ENCODE measurements around the gene ATP2A1. TPM values are rescaled to one million over a fixed set of nuclear protein-coding genes. Genes with fewer than 3 reads are reported as not detected.
"Not testable (repeated sequence)": the region's sequence is repeated elsewhere in the genome, so short reads cannot be mapped to it uniquely, and the experiment has no call there.

ATP2A1 gene
- total and polyA plus RNA-seq, 2 experiments from 2014 or later: 2.6 TPM

DNA sequence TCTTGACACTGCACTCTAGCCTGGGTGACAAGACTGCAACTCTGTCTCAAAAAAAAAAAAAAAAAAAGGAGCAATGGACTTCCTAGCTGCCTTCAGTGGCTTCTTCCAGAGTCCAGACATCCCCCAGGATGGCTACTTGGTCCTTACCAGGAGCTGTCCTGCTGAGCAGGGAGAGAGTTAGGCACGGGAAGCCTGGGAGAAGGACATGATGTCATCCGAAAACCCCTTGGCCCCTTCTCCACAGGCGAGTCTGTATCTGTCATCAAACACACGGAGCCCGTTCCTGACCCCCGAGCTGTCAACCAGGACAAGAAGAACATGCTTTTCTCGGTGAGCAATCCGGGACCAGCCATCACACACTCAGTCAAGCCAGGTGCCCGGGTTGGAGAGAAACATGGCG is 8.7 kb downstream of the ATP2A1 start:
- no peak overlapping the region for H3K4me3 ChIP-seq
- TF ChIP-seq, protein P1, sequence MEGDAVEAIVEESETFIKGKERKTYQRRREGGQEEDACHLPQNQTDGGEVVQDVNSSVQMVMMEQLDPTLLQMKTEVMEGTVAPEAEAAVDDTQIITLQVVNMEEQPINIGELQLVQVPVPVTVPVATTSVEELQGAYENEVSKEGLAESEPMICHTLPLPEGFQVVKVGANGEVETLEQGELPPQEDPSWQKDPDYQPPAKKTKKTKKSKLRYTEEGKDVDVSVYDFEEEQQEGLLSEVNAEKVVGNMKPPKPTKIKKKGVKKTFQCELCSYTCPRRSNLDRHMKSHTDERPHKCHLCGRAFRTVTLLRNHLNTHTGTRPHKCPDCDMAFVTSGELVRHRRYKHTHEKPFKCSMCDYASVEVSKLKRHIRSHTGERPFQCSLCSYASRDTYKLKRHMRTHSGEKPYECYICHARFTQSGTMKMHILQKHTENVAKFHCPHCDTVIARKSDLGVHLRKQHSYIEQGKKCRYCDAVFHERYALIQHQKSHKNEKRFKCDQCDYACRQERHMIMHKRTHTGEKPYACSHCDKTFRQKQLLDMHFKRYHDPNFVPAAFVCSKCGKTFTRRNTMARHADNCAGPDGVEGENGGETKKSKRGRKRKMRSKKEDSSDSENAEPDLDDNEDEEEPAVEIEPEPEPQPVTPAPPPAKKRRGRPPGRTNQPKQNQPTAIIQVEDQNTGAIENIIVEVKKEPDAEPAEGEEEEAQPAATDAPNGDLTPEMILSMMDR (IDR thresholded peaks at IDR 0.05; ENCODE audit: low read depth, low read length): no peak
- H3K36me3 ChIP-seq: no peaks in the 10 kb centered on the region
- DNase-seq (ENCODE audit: low read depth in 1 of 2, low spot score in 1 of 2): no peak
- no peak overlapping the region for H3K27ac ChIP-seq
- H3K27me3 ChIP-seq: no peaks in the 10 kb centered on the region
- H3K9me3 ChIP-seq (ENCODE audit: low read depth): no peaks in the 10 kb centered on the region
- H3K4me1 ChIP-seq (ENCODE audit: low read depth): peaks cover 15% of the 10 kb centered on the region

DNA sequence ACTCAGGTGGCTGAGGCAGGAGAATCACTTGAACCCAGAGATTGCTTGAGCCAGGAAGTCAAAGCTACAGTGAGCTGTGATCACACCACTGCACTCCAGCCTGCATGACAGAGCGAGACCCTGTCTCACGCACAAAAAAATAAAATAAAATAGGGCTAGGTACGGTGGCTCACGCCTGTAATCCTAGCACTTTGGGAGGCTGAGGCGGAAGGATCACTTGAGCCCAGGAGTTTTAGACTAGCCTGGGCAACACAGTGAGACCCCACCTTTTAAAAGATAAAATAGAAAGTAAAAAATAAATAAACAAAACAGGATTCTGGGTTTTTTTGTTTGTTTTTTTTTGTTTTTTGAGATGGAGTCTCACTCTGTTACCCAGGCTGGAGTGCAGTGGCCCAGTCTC is 12.1 kb downstream of the ATP2A1 start:
- H3K4me3 ChIP-seq; DNase-seq (ENCODE audit: low read depth in 1 of 2, low spot score in 1 of 2); H3K27ac ChIP-seq; H3K36me3 ChIP-seq; H3K4me1 ChIP-seq (ENCODE audit: low read depth); H3K27me3 ChIP-seq; H3K9me3 ChIP-seq (ENCODE audit: low read depth): not testable (repeated sequence)

DNA sequence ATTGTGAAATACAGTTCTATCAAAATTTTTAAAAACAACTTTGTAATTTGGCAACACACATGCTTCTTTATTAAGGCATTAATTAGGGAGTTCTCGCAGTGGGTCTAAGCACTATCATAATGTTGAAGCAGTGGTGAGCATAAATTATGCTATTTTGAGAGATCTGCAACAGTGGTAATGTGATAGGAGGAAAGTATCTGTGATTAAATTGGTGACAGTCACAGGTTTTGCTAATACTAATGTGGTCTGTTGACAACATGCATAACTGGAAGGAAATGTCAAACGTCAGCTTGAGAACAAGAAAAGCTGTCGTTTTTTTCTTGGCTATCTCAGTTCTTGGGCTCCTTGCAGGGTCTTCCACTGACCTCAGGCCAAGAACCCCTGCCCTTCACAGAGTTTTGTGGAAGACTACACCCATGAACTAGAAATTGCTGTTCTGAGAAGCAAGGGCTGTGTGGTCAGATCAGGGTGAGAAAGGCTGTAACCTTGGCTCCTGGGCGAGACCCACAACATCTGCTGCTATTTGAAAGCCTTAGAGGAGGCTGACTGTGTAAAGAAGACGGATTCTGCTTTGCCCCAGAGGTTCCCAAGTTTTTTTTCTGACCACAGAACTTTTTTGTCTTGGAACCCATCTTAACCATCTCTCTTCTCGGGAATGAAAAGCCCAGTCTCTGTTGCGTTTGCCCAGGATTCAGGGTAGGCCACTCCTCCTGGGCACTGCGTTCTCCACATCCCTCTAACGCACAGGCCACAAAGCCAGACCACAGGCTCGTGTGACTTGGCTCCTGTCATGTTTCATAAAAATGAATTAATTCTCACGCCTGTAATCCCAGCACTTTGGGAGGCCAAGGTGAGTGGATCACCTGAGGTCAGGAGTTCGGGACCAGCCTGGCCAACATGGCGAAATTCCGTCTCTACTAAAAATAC is 13.9 kb downstream of the ATP2A1 start:
- TF ChIP-seq, protein P1 (IDR thresholded peaks at IDR 0.05; ENCODE audit: low read depth, low read length): no peak
- peak overlapping the region; percentile 37 for H3K27ac ChIP-seq
- DNase-seq (ENCODE audit: low read depth in 1 of 2, low spot score in 1 of 2): no peak
- no peaks in the 10 kb centered on the region for H3K27me3 ChIP-seq
- no peak overlapping the region for H3K4me3 ChIP-seq
- H3K36me3 ChIP-seq: no peaks in the 10 kb centered on the region
- no peaks in the 10 kb centered on the region for H3K4me1 ChIP-seq (ENCODE audit: low read depth)
- no peaks in the 10 kb centered on the region for H3K9me3 ChIP-seq (ENCODE audit: low read depth)

DNA sequence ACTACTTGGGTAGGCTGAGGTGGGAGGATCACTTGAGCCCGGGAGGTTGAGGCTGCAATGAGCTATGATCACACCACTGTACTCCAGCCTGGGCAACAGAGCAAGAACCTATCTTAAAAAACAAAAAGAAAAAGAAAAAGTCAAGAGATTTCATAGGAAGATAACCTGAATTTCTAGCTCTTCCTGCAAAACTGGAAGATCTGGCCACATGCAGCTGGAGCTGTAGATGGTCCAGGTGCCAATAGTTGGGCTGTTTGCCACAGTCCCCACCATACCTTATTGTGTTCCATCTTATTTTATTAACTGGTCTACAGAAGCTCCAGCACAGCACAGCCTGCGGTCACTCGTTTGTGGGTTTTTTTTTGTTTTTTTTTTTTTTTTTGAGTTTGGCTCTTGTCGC is 15.0 kb downstream of the ATP2A1 start:
- Histone ChIP-seq H3K9me3 (ENCODE audit: low read depth) (no peaks in the 10 kb centered on the region), H3K4me1 (ENCODE audit: low read depth) (no peaks in the 10 kb centered on the region), H3K4me3 (no peak overlapping the region), H3K36me3 (no peaks in the 10 kb centered on the region), H3K27me3 (no peaks in the 10 kb centered on the region), H3K27ac (no peak overlapping the region)
- DNase-seq (ENCODE audit: low read depth in 1 of 2, low spot score in 1 of 2): no peak
- TF ChIP-seq, protein P1 (IDR thresholded peaks at IDR 0.05; ENCODE audit: low read depth, low read length): no peak

DNA sequence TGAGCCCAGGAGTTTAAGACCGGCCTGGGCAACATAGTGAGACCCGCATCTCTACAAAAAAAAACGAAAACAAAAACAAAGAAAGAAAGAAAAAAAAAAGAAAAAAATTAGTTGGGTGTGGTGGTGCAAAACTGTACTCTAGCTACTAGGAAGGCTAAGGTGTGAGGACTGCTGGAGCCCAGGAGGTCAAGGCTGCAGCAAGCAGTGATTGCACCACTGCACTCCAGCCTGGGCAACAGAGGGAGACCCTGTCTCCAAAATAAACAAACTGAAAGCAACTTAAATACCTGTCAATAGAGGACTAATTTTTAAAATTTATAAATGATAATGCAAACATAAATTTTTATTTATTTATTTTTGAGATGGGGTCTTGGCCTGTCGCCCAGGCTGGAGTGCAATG is 17.3 kb downstream of the ATP2A1 start:
- Histone ChIP-seq H3K27ac (no peak overlapping the region), H3K9me3 (ENCODE audit: low read depth) (no peaks in the 10 kb centered on the region), H3K27me3 (no peaks in the 10 kb centered on the region), H3K4me3 (no peak overlapping the region), H3K4me1 (ENCODE audit: low read depth) (no peaks in the 10 kb centered on the region), H3K36me3 (no peaks in the 10 kb centered on the region)
- TF ChIP-seq, protein P1 (IDR thresholded peaks at IDR 0.05; ENCODE audit: low read depth, low read length): no peak
- DNase-seq (ENCODE audit: low read depth in 1 of 2, low spot score in 1 of 2): no peak

DNA sequence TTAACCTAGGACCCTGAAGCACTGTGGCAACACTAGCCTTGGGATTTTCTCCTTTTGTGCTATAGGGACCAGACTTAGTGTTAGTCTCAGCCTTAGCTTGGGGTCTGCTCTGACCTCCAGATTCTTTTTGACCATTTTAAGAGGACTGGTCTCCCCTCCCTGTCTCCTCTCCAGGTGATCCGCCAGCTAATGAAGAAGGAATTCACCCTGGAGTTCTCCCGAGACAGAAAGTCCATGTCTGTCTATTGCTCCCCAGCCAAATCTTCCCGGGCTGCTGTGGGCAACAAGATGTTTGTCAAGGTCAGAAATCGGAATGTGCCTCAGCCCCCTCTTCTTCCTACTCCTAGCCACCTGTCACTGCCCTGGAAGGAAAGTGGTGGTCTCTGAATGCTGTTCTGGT is 19.5 kb downstream of the ATP2A1 start:
- Histone ChIP-seq H3K27ac (no peak overlapping the region), H3K4me3 (no peak overlapping the region), H3K27me3 (no peaks in the 10 kb centered on the region), H3K9me3 (ENCODE audit: low read depth) (no peaks in the 10 kb centered on the region), H3K36me3 (no peaks in the 10 kb centered on the region), H3K4me1 (ENCODE audit: low read depth) (no peaks in the 10 kb centered on the region)
- TF ChIP-seq, protein P1 (IDR thresholded peaks at IDR 0.05; ENCODE audit: low read depth, low read length): no peak
- DNase-seq (ENCODE audit: low read depth in 1 of 2, low spot score in 1 of 2): no peak

Measured in cardiac muscle cell (in vitro differentiated cells and primary cell).